Vagina (tissue), 2 donors: Measurements from ENCODE around the gene BBOX1.

Experiments used
- POLR2A ChIP-seq, 2 donors: fragments of 450-650 bp; IDR thresholded peaks; one replicate each; pipeline ENCODE4 v1.6.1; 2017; ENCODE audit warnings: antibody characterized with exemption in 2 of 2, mild to moderate bottlenecking in 2 of 2, moderate library complexity in 2 of 2
- TF ChIP-seq, protein P1 (sequence below), 3 experiments: fragments of 450-650 bp in 2 of 3; fragments of 200-600 bp in 1 of 3; sonication (generic) in 1 of 3; IDR thresholded peaks; one replicate each; pipeline ENCODE4 v1.5.1; 2017 to 2019; ENCODE audit warnings: antibody characterized with exemption in 3 of 3, mild to moderate bottlenecking in 2 of 3, moderate library complexity in 2 of 3

GRCh38 chr11:27002431-27002830 is 38.2 kb upstream of the BBOX1 start:
- TF ChIP-seq, protein P1, sequence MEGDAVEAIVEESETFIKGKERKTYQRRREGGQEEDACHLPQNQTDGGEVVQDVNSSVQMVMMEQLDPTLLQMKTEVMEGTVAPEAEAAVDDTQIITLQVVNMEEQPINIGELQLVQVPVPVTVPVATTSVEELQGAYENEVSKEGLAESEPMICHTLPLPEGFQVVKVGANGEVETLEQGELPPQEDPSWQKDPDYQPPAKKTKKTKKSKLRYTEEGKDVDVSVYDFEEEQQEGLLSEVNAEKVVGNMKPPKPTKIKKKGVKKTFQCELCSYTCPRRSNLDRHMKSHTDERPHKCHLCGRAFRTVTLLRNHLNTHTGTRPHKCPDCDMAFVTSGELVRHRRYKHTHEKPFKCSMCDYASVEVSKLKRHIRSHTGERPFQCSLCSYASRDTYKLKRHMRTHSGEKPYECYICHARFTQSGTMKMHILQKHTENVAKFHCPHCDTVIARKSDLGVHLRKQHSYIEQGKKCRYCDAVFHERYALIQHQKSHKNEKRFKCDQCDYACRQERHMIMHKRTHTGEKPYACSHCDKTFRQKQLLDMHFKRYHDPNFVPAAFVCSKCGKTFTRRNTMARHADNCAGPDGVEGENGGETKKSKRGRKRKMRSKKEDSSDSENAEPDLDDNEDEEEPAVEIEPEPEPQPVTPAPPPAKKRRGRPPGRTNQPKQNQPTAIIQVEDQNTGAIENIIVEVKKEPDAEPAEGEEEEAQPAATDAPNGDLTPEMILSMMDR (IDR thresholded peaks at IDR 0.05) = no peak
- no peak for TF ChIP-seq POLR2A (IDR thresholded peaks at IDR 0.05)
